Measurements from ENCODE around the gene ALDH3A2. TPM values are rescaled to one million over a fixed set of nuclear protein-coding genes. Genes with fewer than 3 reads are reported as not detected.

The ALDH3A2 gene
- total and polyA plus RNA-seq, 3 donors from 2014 or later: 76.0 to 125 (median 100.0) TPM

GRCh38 chr17:19717031-19717360 is 68.4 kb downstream of the ALDH3A2 start:
- no peak overlapping the region for H3K4me3 ChIP-seq
- DNase-seq: no peak
- H3K36me3 ChIP-seq (ENCODE audit: low read depth, missing control alignments): no peaks in the 10 kb centered on the region
- 96 to 97% methylated on average over 4 to 7 of the region's 7 CpGs for WGBS, 2 donors
- H3K27ac ChIP-seq: no peak overlapping the region
- no peaks in the 10 kb centered on the region for H3K9me3 ChIP-seq
- peaks cover 5% of the 10 kb centered on the region for H3K4me1 ChIP-seq
- intact Hi-C loops (cut with DNase I; ENCODE audit: low total_unique reads): no loop called here
- no peaks in the 10 kb centered on the region for H3K27me3 ChIP-seq
- TF ChIP-seq POLR2A (IDR thresholded peaks at IDR 0.05) (no peak), CTCF (IDR thresholded peaks at IDR 0.05) (no peak)

GRCh38 chr17:19717411-19717908 is 68.9 kb downstream of the ALDH3A2 start:
- H3K9me3 ChIP-seq: no peaks in the 10 kb centered on the region
- H3K27ac ChIP-seq: no peak overlapping the region
- peaks cover 5% of the 10 kb centered on the region for H3K4me1 ChIP-seq
- H3K27me3 ChIP-seq: no peaks in the 10 kb centered on the region
- H3K36me3 ChIP-seq (ENCODE audit: low read depth, missing control alignments): no peaks in the 10 kb centered on the region
- DNase-seq: no peak
- H3K4me3 ChIP-seq: no peak overlapping the region
- 87 to 93% methylated on average over 10 of the region's 10 CpGs for WGBS, 2 donors
- intact Hi-C loops (cut with DNase I; ENCODE audit: low total_unique reads): no loop called here
- no peak for TF ChIP-seq CTCF (IDR thresholded peaks at IDR 0.05)
- TF ChIP-seq POLR2A (IDR thresholded peaks at IDR 0.05): no peak

- Histone ChIP-seq H3K27me3 (no peaks in the 10 kb centered on the region), H3K36me3 (ENCODE audit: low read depth, missing control alignments) (no peaks in the 10 kb centered on the region), H3K27ac (no peak overlapping the region), H3K9me3 (no peaks in the 10 kb centered on the region), H3K4me1 (peaks cover 5% of the 10 kb centered on the region), H3K4me3 (no peak overlapping the region)
- no peak for DNase-seq
- TF ChIP-seq CTCF (IDR thresholded peaks at IDR 0.05) (no peak), POLR2A (IDR thresholded peaks at IDR 0.05) (no peak)
- 60 to 77% methylated on average over 12 of the region's 12 CpGs for WGBS, 2 donors
- intact Hi-C loops (cut with DNase I; ENCODE audit: low total_unique reads): no loop called here
Observed at GRCh38 chr17:19718041-19718612, 69.6 kb downstream of the ALDH3A2 start.

- Histone ChIP-seq H3K4me3 (no peak overlapping the region), H3K4me1 (peaks cover 5% of the 10 kb centered on the region), H3K27ac (no peak overlapping the region), H3K36me3 (ENCODE audit: low read depth, missing control alignments) (no peaks in the 10 kb centered on the region), H3K27me3 (no peaks in the 10 kb centered on the region), H3K9me3 (no peaks in the 10 kb centered on the region)
- no peak for DNase-seq
- TF ChIP-seq CTCF (IDR thresholded peaks at IDR 0.05): no peak
- intact Hi-C loops (cut with DNase I; ENCODE audit: low total_unique reads): no loop called here
- WGBS, 2 donors: 78 to 84% methylated on average over 12 to 18 of the region's 18 CpGs
Observed at GRCh38 chr17:19718613-19719354, 70.2 kb downstream of the ALDH3A2 start.

Measured in testis (tissue), 3 donors.